AG09319 (cell line): ENCODE measurements around the gene GLA.

Experiments used
- DNase-seq: peaks from one replicate; pipeline ENCODE4 v3.0.0-alpha.2; 2010; ENCODE audit warnings: low read depth; ENCODE audit errors: extremely low read depth
- TF ChIP-seq, protein P1 (sequence below): IDR thresholded peaks from 2 replicates; pipeline ENCODE4 v1.5.1; 2011; ENCODE audit warnings: low read depth, mild to moderate bottlenecking, inconsistent platforms, low read length, moderate library complexity

The GLA gene

DNA sequence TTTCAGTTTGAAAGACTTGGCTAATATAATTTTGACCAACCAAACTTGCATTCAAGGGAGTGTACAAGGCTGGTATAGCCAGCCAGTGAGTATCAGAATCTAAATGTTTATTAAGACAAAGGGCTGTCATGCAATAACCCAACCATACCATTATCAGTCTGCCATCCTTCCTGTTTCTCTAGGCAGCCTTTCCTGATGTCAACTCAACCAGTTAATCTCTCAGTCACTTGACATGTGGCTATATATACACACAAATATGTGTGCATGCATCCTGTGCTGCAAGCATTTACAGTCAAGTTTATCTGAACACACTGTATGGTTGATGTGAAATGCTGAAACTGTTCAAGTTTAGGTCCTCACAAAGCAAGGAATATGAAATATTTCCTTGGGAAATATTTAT, 38.9 kb downstream of the GLA start:
- no peak for DNase-seq
- TF ChIP-seq, protein P1, sequence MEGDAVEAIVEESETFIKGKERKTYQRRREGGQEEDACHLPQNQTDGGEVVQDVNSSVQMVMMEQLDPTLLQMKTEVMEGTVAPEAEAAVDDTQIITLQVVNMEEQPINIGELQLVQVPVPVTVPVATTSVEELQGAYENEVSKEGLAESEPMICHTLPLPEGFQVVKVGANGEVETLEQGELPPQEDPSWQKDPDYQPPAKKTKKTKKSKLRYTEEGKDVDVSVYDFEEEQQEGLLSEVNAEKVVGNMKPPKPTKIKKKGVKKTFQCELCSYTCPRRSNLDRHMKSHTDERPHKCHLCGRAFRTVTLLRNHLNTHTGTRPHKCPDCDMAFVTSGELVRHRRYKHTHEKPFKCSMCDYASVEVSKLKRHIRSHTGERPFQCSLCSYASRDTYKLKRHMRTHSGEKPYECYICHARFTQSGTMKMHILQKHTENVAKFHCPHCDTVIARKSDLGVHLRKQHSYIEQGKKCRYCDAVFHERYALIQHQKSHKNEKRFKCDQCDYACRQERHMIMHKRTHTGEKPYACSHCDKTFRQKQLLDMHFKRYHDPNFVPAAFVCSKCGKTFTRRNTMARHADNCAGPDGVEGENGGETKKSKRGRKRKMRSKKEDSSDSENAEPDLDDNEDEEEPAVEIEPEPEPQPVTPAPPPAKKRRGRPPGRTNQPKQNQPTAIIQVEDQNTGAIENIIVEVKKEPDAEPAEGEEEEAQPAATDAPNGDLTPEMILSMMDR: no peak

DNA sequence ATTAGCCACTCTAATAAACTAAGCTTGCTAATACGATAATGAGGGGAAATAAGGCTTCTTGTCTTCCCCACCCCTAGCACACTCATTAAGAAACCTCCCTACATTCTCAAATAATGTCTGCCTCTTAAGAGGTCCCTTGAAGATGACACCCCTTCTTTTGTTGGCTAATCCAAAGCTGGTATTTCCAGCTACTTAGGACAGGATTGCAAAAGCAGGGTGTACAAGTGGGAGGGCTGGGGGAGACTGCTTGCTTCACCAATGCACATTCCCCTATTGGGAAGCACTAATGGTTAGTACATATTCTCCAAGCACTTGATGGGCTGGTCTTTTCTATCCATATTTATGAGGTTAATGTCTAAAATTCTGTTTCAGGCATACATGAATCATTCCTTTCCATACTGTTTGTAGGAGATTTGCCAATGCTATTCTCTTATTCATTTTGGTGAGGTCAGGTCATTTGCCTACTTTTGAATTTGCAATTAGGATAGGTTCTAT, 42.4 kb downstream of the GLA start:
- DNase-seq: no peak

DNA sequence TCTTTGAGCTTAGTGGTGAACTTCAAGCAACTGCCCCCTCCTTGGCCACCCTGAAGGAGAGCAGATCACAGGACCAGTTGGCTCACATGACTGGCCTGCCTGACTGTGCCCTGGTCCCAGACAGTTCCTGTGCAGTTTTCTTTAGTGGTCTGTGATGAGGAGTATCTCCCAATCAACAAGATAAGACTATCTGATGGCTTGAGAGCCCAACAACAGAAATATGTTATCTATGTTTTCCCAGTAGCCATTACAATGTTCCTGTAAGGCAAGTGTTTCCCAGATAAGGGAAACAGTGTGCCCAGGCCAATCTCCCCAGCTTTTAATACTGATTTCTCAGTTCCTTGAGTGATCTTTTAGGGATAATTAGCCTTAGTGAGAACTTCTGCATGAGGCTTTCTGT, 45.0 kb downstream of the GLA start:
- TF ChIP-seq, protein P1: no peak
- no peak for DNase-seq

More for the DNA sequence above, 42.4 kb downstream of the GLA start:
- TF ChIP-seq, protein P1: no peak

DNA sequence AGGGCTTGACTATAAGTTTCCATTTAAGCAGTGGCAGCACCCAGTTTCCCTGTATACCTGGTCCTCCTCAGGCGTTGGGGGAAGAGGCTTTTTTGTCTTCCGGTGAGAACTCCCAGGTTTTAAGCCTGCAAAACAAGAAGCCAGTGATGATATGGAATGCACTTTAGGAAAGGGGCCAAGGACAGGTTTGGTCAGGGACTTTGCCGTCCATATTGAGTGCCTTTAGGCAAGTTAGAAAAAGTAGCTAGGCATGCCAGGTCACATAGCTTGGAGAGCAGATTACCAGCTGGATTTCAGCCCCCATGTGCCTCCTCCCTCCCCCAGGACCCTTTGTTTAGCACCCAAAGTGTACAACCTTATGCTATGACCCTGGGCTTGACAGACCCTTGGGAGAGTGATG, 45.6 kb downstream of the GLA start:
- TF ChIP-seq, protein P1: no peak
- DNase-seq: no peak

DNA sequence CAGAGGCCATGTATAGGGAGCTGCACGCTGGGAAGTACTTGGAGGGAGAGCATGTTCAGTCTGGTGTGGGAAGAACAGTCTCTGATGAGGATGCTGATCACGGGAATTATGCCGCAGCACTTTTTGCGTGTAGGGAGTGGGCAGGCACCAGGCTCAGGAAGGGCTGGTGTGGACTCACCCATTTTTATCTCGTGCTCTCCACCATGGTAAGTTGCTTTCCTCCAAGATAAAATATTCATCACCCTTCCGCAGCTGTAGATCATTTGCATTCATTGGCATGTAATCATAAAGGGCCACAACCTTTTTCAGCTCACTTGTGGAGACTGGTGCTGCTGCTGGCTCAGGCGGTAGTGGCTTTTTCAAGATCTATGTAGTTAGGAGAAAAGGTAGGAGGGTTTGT, 47.3 kb downstream of the GLA start:
- no peak for DNase-seq
- TF ChIP-seq, protein P1: no peak

DNA sequence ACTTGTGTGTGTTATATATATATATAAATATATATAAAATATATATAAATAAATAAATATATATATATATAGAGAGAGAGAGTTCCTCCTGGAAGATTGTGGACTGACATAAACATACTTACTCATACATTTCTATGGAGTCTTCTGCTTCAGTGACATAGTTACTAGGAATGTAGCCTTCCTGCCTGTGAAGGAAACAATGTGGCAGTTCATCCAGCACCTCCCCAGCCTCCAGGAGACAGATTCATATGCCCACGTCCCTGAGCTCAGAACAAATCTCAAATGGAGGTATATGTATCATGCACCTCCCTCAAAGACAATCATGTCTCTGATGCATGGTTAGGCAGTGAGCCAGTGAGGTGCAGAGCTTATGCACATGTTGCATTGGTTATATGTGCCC, 47.8 kb downstream of the GLA start:
- TF ChIP-seq, protein P1: no peak
- DNase-seq: no peak

DNA sequence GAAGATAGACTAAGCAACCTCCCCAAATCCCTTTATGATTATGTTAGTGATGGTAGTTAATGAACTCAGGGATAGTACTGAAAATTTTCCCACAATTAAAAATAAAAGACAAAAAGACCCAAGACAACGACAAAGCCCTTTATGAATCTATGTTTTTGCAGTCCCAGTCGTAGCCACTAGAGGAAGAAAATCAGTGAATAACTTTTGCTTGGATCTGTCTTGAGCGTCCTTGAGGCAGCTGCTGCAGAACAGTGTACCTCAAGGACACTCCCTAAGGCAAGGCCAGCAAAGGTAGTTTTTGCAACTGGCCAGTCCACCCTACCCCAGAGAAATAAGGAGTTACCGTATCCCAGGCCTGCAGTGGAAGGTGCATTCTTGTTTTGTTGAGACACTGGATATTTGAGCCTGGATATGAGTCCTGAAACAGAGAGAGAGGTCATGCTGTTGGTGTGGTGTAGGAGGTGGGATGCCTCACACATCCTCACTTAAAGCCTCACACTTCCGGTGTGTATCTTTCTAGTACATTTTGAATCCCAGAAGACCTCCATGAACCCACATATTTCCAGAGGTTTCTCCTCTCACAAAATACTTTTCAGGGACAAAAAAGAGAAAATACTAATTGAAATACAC, 50.4 kb downstream of the GLA start:
- TF ChIP-seq, protein P1: peak; percentile 22
- DNase-seq: no peak
